SKM-1 treated with dmso at 0.1 percent for 144 hours (cell line): ENCODE data around the gene NOX5.
A peak's percentile ranks its signal among the peaks of the same experiment; 100 is the strongest.

ENCODE experiments used
- DNase-seq: peaks from one replicate; lab custom pipeline; 2025; ENCODE audit not compliant: unreplicated experiment; lab: John Stamatoyannopoulos, UW

Gene NOX5

GRCh38 chr15:69096626-69097025, 82.1 kb downstream of the NOX5 start:
- DNase-seq = no peak

GRCh38 chr15:69098771-69099170, 84.3 kb downstream of the NOX5 start:
- DNase-seq = no peak

- DNase-seq = peak; percentile 4
Measured at GRCh38 chr15:69099941-69100340, 85.4 kb downstream of the NOX5 start.

GRCh38 chr15:69100821-69101220, 86.3 kb downstream of the NOX5 start:
- no peak for DNase-seq

- no peak for DNase-seq
Measured at GRCh38 chr15:69104050-69104750, 89.7 kb downstream of the NOX5 start.

GRCh38 chr15:69105451-69105985, 91.0 kb downstream of the NOX5 start:
- no peak for DNase-seq

GRCh38 chr15:69107025-69107620, 92.6 kb downstream of the NOX5 start:
- no peak for DNase-seq
